HepG2 (cell line): Measurements from ENCODE around the gene FUOM. TPM values are rescaled to one million over a fixed set of nuclear protein-coding genes. Genes with fewer than 3 reads are reported as not detected.

Experiments used
- ATF7-NPFF ChIP-seq: sonication (generic); formaldehyde crosslinking; IDR thresholded peaks from 2 replicates; pipeline ENCODE4 v1.8.1; 2023; ENCODE audit warnings: mild to moderate bottlenecking, low read depth, missing genetic modification reagents, moderate library complexity
- DRAP1 ChIP-seq: IDR thresholded peaks from 2 replicates; pipeline ENCODE4 v1.6.1; 2016; ENCODE audit warnings: missing genetic modification reagents, missing compliant biosample characterization
- NR2C2 ChIP-seq: sonication (generic); formaldehyde crosslinking; IDR thresholded peaks from 2 replicates; pipeline ENCODE4 v1.4.0; 2020; ENCODE audit warnings: missing genetic modification reagents, mild to moderate bottlenecking, moderate library complexity, borderline replicate concordance
- NR2F1 ChIP-seq, 2 experiments: fragments of 450-650 bp in 1 of 2; formaldehyde crosslinking in 1 of 2; IDR thresholded peaks; 2 replicates each; pipeline versions ENCODE4 v1.5.0 to v1.6.1; 2016 to 2020; ENCODE audit warnings: mild to moderate bottlenecking in 1 of 2, missing compliant biosample characterization in 1 of 2, missing genetic modification reagents in 1 of 2, moderate library complexity in 1 of 2
- RARG ChIP-seq: sonication (generic); formaldehyde crosslinking; IDR thresholded peaks from 2 replicates; pipeline ENCODE4 v1.4.0; 2020; ENCODE audit warnings: low read depth, mild to moderate bottlenecking, missing genetic modification reagents
- ZBTB37 ChIP-seq: sonication (generic); formaldehyde crosslinking; IDR thresholded peaks from 2 replicates; pipeline ENCODE4 v1.4.0; 2020; ENCODE audit warnings: mild to moderate bottlenecking, missing genetic modification reagents
- ZGPAT ChIP-seq: IDR thresholded peaks from 2 replicates; pipeline ENCODE4 v1.6.1; 2016; ENCODE audit warnings: mild to moderate bottlenecking
- ZHX2 ChIP-seq, 2 experiments: sonication (generic) in 1 of 2; formaldehyde crosslinking in 1 of 2; IDR thresholded peaks; 2 replicates each; pipeline versions ENCODE4 v1.6.1 to v1.9.0; 2014 to 2022; ENCODE audit warnings: antibody characterized with exemption in 1 of 2, borderline replicate concordance in 1 of 2, inconsistent platforms in 1 of 2, low read depth in 1 of 2, missing genetic modification reagents in 1 of 2
- ZNF292 ChIP-seq: sonication (generic); formaldehyde crosslinking; IDR thresholded peaks from 2 replicates; pipeline ENCODE4 v1.8.1; 2022; ENCODE audit warnings: mild to moderate bottlenecking, low read depth, missing genetic modification reagents, borderline replicate concordance
- ZNF574 ChIP-seq: sonication (generic); formaldehyde crosslinking; IDR thresholded peaks from 2 replicates; pipeline ENCODE4 v1.4.0; 2020; ENCODE audit warnings: missing genetic modification reagents
- ZNF580 ChIP-seq: IDR thresholded peaks from 2 replicates; pipeline ENCODE4 v1.6.1; 2016; ENCODE audit warnings: low read depth, borderline replicate concordance
- ZNF790 ChIP-seq: sonication (generic); formaldehyde crosslinking; IDR thresholded peaks from 2 replicates; pipeline ENCODE4 v1.8.0; 2022; ENCODE audit warnings: missing genetic modification reagents, mild to moderate bottlenecking, borderline replicate concordance
- polyA plus RNA-seq, 8 experiments: library from polyadenylated mRNA; depleted of rRNA in 3 of 8; stranded (reverse) in 7 of 8; unstranded in 1 of 8; fragments of >200 nt; fragmentation: Illumina TruSeq in 4 of 8; extraction: Trizol in 4 of 8; gene quantifications; 2 replicates each; pipeline versions ENCODE4 v1.2.1 to v1.2.3, GENCODE V29; 2011 to 2016; ENCODE audit warnings: low read depth in 4 of 8, missing spikeins in 1 of 8, mixed read lengths in 1 of 8; ENCODE audit not compliant: insufficient read depth in 1 of 8
- total RNA-seq, 5 experiments: library from RNA; depleted of rRNA; stranded (reverse); fragments of >200 nt; fragmentation: Illumina TruSeq; extraction: Trizol; gene quantifications; 2 replicates each; pipeline ENCODE4 v1.2.3, GENCODE V29; 2016; ENCODE audit warnings: low read depth in 1 of 5

Gene FUOM
- total and polyA plus RNA-seq, 2 of the 13 experiments (the other 11 are each of a cell fraction or from before 2014, with no cell fraction given) = 27.5 to 60.4 TPM

GRCh38 chr10:133378251-133379096 is 20.7 kb upstream of the FUOM start (continued):
- peak; percentile 78; the same call in 1 of the 2 replicates for TF ChIP-seq ZGPAT (CRISPR knock-in tag)
- no peak for TF ChIP-seq RARG (CRISPR knock-in tag)
- 0 out of 2 replicates have a peak, but pooled peaks have one; percentile 54 for TF ChIP-seq ATF7-NPFF (CRISPR knock-in tag)
- TF ChIP-seq ZNF790 (CRISPR knock-in tag) = peak; percentile 47; the same call in 1 of the 2 replicates
- peak; percentile 36; the same call in 1 of the 2 replicates for TF ChIP-seq DRAP1 (CRISPR knock-in tag)
- TF ChIP-seq ZNF574 (CRISPR knock-in tag) = peak; percentile 82
- peak; percentile 41; the same call in 1 of the 2 replicates for TF ChIP-seq ZNF292
- TF ChIP-seq ZNF580 (CRISPR knock-in tag) = no peak
- TF ChIP-seq NR2C2 (CRISPR knock-in tag) = peak; percentile 80
- no peak for TF ChIP-seq ZBTB37 (CRISPR knock-in tag)
- TF ChIP-seq ZHX2 (IDR thresholded peaks at IDR 0.05; ENCODE audit: low read depth) = 0 out of 2 replicates have a peak, but pooled peaks have one; percentile 42
- no peak for TF ChIP-seq ZHX2 (CRISPR knock-in tag; IDR thresholded peaks at IDR 0.05; ENCODE audit: borderline replicate concordance)
- TF ChIP-seq NR2F1 (CRISPR knock-in tag; IDR thresholded peaks at IDR 0.05) = peak in 1 of 2 experiments; percentile 52; a peak in 2 of 4 replicates
